GM19438 (cell line): ENCODE results near the gene MAML3.

ENCODE experiments used
- ATAC-seq: cut with Tn5 transposase; IDR thresholded peaks from one replicate; pipeline ENCODE4 v1.9.1; 2021; ENCODE audit warnings: low read depth; ENCODE audit not compliant: unreplicated experiment

MAML3 gene

DNA sequence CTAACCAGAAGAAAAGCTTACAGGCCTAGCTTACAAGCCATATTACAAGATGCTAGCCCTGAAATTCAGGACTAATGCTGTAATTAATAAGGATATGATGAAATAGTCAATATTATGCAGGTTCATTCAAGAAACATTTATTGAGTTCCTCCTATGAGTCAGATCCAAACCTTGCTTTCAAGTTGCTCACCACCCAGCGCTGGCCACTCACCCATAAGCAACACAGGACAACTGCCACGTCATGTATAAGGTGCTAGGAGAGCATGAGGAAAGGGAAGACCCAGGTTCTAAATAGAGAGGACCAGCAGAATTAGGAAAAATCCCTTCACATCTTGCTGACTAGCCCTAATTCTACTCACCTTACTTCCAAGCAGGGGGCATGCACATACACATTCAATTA, 23.3 kb downstream of the MAML3 start:
- ATAC-seq, result no peak

DNA sequence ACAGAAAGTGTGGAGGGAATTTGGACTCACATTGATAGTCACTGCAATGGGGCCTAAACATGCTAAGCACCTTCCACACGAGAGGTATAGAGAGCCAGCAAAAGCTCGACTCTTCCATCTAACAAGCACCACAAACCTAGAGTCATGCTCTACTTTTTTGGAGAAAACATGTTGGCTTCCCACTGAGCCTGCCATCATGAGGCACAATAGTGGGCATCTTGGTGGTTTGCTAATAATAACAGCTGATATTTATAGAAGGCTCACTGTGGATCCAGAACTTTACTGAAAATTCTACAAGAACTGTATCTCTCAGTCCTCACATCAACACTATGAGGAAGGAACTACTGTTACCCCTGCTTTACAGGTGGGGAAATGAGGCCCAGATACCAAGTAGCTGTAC, 26.6 kb downstream of the MAML3 start:
- no peak for ATAC-seq

DNA sequence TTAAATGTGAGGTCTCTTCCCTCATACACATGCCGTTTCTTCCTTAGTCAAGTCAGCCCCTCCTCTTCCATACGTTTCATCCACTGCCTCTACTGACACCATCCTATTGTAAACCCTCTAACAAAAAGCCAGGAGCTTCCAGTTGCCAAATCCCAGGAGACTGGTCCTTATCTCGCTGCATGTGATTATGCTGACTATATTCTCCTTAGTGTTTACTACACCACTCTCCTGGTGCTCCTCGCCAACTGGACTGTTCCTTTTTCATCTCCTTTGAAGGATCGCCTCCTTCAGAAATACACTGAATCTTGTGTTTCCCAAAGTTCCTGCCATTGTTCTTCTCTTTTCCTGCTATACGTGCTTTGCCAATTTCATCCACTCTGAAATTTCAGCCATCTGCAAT, 27.7 kb downstream of the MAML3 start:
- no peak for ATAC-seq

DNA sequence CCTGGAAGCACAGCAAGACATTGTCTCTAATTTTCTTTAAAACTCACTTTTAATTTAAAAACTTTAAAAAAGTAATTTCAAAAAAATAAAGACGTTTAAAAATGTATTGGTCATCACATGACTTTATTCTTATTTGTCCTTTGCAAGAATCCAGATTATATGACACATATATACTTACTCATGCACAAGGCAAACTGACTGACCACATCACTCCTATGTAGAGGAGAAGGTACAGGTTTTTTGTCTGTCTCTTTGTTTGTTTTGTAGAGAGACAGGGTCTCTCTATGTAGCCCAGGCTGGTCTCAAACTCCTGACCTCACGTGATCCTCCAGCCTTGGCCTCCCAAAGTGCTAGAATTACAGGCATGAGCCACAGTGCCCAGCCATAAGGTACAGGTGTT, 28.6 kb downstream of the MAML3 start:
- ATAC-seq, result no peak

DNA sequence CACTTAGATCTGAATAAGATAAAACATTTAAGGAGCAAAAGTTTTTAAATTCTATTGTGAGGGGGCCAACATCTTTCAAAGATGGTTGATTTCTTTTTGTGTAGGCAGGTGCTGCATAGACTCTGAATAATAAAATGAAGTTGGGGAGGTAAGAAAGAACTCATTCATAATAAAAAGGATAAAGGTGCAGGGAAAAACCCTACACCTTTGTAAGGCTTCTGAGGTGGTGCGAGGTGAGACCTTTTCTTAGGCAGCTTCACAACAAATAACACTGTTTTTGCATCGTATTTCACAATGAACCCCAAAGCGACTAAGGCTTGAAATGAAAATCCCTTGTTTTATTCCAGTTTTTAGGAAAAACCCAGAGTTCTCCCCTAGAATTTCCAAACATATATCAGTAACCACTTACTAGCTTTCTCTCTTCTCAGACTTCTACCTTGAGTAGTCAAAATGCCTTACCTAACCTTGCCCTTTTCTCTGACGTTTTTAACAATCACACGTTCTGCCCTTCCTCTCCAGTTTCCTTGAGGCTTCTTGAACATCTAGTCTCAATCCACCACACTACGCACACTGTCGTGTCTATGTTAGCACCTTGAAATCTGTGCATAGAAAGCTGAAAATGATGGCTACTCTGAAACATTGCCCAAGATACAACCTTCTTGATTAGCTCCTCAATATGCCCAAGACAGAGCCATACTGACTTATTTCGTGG, 30.2 kb downstream of the MAML3 start:
- ATAC-seq, result no peak

DNA sequence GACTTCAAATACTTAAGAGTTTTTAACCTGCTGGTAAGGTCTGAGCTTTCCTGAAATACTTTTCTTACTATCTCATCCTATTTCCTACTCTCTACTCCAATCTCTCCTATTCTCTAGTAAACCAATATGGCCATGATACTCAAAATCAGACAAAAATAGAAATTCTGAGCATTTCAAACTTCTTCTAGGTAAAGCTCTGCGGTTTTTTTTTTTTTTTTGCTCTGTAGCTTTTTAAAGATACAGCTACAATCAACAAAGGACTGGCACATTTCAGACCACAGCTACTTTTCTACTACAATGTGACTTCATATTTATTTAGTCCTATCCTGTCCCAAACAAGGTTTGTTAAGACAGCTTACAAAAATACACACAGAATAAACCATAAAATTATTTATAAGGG, 31.1 kb downstream of the MAML3 start:
- no peak for ATAC-seq

DNA sequence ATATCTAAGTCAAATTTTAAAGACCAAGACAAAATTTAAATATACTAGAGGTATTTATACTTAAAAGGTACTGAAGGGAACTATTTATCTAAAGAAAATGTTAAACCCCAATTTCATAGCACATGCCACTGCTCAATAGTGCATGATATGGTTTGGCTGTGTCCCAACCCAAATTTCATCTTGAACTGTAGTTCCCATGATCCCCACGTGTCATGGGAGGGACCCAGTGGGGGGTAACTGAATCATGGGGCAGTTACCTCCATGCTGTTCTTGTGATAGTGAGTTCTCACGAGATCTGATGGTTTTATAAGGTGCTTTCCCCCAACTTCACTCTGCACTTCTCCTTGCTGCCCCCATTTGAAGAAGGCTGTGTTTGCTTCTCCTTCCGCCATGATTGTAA, 32.3 kb downstream of the MAML3 start:
- no peak for ATAC-seq

DNA sequence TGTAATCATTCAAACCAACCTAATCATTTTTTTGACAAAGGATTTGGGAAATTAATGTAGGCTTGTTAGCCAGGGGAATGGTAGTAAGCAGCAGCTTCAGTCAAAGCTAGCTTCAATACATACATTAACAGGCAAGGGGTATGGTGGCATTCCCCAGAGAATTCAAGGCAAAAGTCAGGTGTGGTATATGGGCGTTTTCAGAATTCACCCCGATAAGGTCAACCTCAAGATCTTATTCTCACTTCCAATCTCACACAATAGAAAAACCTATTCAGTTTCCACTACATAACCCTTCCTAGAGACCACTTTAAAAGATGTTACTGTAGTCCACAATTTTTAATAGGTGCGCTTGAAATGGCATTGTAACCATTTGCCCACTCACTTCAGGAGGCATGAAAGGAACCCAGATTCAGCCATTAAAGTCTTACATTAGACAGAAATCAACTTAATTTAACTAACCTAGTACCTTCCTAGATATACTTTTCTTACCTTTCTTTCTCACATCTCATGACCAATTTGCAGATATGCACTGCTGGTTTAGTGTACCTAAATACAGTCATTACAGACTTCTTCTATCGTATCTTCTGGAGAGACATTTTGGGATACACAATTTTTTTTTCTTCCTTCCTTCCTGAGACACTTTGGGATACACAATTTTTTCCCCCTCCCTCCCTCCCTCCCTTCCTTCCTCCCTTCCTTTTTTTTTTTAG, 34.9 kb downstream of the MAML3 start:
- no peak for ATAC-seq

DNA sequence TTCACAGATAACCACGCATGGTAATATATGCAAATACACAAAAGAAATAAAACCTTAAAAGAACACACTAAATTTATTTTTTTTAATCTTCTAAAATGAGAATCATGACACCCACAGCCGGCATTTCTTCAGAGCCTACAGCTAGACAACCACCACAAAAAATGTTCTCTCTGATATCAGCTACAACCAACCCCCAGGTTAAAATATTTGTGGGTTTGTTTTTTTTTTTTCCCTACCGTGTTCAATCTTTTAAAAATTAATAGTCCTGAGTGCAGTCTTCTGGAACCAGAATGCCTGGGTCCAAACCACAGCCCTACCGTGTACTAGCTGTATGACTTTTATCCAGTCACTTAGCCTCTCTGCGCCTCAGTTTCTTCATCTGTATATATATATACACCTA, 36.0 kb downstream of the MAML3 start:
- no peak for ATAC-seq

DNA sequence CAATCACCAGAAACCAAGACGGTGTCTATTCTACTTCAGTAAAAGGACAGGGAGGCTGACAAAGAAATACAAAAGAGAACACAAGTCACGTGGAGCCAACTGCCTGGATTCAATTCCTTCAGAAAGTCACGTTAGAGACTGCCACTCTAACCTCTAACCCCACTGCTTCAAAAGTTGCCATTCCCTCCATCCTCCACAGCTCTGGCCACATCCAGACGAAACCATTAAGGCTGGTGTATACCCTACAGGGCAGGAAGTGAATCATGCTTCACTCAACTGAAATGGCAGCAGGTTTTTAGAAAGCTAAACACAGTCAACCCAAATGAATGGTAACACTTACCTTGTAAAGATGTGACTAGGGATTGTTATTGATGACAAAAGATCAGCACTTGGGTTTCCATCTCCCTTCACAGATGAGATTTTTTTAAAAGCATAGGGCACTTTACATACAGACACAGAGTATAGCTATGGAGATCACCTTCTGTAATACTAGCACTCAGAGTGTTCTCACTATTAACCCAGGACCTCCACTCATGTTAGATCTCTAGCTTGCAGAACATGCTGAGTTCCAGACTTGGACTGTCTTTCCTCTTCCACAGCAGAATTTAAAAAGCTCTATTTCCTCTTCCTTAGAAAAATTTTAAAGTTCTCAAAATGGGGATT, 37.4 kb downstream of the MAML3 start:
- ATAC-seq, result no peak

DNA sequence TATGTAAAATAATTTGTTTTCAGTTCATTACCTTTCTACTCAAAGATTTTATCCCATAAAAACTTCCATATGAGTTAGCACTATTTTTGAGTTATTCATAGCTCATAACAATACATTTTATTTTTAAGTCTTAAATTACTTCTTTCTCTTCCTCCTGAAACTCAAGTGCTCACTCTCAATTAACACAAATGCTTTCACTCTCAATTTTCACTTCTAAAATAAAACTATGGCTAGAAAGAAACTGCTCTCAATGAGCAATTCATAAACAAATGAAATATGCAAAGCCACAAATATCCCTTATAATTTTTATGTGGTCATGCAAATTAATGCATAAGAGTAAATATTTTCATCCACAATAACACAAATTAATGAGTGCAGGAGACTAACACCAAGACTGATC, 38.8 kb downstream of the MAML3 start:
- no peak for ATAC-seq

DNA sequence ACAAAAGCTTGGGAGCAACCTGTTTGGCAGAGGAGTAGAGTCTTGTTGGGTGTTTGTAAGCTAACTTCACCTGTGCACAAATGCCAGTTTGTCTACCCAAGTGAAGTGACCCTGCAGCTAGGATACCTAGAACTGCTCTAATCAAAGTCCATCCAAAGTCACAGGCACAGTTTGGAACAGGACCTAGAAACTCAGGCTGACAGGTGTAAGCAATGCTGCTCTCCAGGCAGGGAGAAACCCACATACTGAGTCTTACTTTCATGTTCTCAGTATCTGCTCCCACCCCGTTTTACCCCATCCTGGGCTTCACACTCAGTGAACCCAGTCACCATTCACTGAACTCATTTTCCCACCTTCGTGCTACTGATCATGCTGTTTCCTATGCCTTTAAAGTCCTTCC, 40.3 kb downstream of the MAML3 start:
- no peak for ATAC-seq

DNA sequence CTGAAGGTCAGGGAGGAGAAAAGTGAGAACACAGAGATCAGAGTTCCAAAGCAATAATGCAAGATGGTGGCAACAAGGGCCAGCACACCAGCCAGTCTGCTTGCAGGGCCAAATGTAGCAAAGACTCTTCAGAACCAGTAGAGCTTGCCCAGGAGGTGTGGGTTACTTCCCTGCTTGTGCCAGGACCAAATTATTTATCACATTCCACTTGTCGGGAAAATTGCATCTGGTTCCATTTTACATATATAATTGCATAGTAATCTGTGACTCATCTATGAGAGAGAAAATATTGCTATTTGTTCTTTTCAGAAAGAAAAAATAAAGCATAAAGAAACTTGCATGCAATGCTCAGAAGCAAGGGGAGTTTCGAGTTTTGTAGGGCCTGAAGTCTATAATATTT, 41.4 kb downstream of the MAML3 start:
- no peak for ATAC-seq

DNA sequence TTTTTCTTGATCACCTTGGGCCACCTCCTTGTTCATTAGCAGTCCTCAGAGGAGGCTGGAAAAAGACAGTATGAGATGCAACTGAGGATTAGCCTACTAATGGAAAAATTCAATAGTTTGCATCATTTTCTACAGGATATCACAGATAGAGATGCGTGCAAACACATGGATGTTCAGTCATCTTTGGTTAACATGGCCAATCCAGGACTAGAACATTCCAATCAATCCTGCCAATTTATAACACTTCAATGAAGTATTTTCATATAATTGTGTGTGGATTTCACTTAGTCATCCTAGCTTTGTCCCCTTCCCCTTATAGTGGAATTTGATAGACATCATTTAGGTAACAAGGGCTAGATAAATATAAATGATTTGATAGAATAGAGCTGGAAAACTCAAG, 42.7 kb downstream of the MAML3 start:
- no peak for ATAC-seq

DNA sequence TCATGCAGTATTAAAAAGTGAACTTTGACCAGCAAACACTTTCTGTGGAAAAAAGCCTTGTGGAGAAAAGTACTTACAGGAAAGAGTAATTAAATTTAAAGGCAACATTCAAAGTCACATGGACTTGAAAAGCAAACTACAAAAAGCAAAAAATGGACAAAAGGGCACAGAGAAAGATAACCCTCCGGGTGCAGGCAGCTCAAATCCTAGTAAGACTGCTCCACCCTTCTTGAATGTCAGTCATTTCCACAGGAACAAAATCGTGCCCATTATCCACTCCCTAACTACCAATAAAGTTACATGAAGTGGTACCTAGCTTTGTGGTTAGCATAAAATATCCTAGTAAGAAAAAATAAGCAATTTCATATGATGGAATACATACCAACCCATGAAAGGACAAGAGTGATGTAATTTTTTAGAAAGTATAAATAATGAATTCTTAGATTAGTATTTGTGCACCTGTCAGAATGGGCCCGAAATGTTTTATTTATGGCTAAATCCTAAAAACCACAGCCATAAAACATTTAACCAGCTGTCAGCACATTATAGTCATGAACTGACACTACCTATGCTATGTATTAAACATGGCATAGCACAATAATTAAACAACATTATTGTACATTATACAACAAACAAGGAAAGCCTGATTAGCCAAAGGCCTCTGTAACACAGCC, 43.3 kb downstream of the MAML3 start:
- ATAC-seq, result no peak

DNA sequence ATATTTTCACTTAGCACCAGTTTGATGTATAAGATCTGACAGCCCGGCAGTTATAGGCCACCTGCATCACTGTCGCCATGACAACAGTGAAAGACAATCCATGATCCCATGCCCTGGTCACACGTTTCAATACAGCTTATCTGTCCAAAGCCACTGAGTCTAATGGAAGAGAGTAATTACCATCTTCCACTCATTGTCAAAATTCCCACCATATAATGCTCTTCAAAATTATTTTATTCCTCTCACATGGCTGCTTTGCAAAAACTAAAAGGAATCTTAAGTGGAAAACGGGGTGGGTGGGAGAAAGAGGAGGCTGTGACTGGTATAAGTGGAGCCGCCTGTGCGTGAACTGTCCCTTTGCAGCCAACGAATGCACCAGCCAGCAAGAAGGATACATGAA, 44.2 kb downstream of the MAML3 start:
- no peak for ATAC-seq

DNA sequence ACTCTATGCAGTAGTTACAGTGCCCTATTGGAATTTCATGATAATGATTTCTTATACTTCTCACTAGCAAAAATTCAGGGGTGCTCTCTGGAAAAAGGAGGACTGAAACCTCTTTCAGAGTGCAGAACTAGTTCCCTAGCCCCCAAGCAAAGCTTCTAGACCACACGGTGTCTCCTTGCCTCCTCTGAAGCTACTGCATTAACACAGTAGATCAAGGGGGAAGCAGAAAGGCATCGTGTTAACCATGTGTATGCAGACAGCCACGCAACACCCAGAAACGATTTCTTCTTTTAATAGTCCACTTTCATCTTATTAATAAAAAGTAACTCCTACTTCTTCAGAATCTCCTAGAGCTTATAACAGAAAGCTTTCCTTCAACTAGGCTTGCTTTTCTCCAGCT, 44.7 kb downstream of the MAML3 start:
- no peak for ATAC-seq

DNA sequence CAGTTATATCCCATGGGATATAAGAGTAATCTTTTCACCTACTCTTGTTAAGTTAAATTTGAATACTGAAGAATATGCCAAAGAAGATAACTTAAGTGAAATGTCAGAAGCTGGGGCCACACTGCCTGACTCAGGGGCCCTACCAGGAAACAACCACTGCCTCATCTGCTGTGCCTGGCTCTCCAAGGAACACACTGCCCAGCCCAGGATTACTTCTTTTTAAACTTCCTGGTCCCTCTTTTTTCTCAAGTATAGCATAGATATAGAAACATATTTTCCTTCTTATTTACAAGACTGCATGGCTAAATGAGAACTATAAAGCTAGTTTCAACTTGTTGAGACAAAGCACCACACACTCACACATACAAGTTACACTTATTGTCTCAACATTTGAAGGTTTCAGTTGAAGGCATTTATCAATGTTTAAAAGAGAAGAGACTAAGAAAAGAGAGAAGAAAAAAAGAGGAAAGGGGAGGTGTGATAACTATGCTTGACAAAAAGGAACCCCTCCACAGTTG, 45.2 kb downstream of the MAML3 start:
- ATAC-seq, result no peak

DNA sequence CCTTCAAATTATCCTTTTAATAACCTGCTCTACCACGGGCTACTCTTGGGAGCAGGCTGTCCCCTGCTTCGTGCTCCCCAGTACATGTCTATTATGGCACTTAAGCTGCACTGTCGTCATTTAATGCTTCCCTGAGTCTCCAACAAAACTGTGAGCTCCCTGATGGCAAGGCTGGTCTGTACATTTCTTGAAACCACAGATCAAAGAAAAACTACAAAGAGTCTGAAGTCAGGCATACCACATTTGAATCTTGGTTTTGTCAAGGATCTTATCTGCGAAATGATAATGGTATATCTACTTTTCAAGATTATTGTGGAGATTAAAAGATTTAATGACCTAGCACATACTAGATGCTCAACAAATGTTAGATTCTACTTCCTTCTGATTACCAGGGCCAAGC, 45.7 kb downstream of the MAML3 start:
- no peak for ATAC-seq

DNA sequence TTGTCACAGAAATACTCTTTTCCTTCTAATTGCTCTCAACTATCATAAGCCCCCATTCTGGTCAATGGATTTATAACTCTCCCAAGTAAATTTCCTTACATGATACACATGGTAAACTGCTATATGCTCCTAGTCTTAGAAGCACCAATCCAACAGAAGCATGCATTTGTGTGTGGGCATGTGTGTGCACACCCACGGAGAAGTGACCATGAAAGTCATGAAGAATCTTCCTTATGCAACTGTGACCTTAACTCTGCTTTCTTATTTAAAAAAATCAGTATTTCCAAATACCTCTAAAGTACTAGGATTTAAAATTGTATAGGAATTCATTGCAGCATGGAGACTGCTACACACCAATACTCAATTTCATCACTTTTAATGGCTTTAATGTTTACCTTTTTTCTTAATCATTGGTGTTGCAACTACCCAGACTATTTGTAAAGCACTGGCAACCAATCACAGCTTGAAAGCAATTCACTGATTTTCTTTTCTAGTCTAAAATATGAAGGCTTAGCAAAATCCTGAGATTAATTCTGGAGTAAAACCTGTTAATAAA, 47.6 kb downstream of the MAML3 start:
- no peak for ATAC-seq

DNA sequence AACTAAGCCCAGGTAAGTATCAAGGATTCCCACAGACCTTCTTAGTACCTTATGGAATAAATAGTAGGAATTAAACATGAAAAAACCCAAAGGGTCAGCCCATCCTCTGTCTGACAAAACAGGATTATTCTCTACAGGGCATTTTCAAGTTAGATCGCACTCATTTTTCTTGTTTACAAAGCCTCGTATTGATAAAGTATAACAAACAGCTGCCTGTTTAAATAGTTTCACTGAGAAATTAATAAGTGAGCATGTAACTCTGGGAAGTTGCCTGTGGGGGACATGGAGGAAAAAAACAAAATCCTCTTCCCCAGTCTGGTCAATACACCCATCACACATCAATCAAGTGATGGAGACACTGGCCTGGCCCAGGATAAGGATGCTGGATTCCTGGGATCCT, 48.5 kb downstream of the MAML3 start:
- no peak for ATAC-seq
